Endothelial cell of umbilical vein (primary cell): Measurements from ENCODE around the gene RAB11FIP3.

Source experiments
- CTCF ChIP-seq, 2 donors: IDR thresholded peaks; 1 replicate in 1 of 2; 2 replicates in 1 of 2; pipeline ENCODE4 v1.5.1; 2011; ENCODE audit warnings: low read length in 2 of 2, mild to moderate bottlenecking in 2 of 2, moderate library complexity in 2 of 2, control low read depth in 1 of 2, inconsistent platforms in 1 of 2, low read depth in 1 of 2; ENCODE audit not compliant: insufficient read depth in 1 of 2; ENCODE audit errors: extremely low read depth in 1 of 2
- EZH2 ChIP-seq: IDR thresholded peaks from 2 replicates; pipeline ENCODE4 v1.6.1; 2012; ENCODE audit warnings: borderline replicate concordance, low read depth, mild to moderate bottlenecking, moderate library complexity, low read length, inconsistent platforms; ENCODE audit not compliant: severe bottlenecking
- JUN ChIP-seq: IDR thresholded peaks from 2 replicates; pipeline ENCODE4 v1.6.1; 2011; ENCODE audit warnings: borderline replicate concordance, low read depth; ENCODE audit not compliant: insufficient read length, insufficient read depth
- MYC ChIP-seq: IDR thresholded peaks from one replicate; pipeline ENCODE4 v1.6.1; 2011; ENCODE audit warnings: mild to moderate bottlenecking, low read depth, low read length
- POLR2A ChIP-seq: IDR thresholded peaks from 2 replicates; pipeline ENCODE4 v1.6.1; 2012; ENCODE audit warnings: low read depth, mild to moderate bottlenecking, control low read depth, low read length
- POLR2AphosphoS5 ChIP-seq: IDR thresholded peaks from 2 replicates; pipeline ENCODE4 v1.6.1; 2012; ENCODE audit warnings: low read depth, mild to moderate bottlenecking, control low read depth, low read length, moderate library complexity; ENCODE audit not compliant: insufficient read depth
- TF ChIP-seq, protein P1 (sequence below): IDR thresholded peaks from 2 replicates; pipeline ENCODE4 v1.6.1; 2011; ENCODE audit not compliant: insufficient read depth, insufficient read length

DNA sequence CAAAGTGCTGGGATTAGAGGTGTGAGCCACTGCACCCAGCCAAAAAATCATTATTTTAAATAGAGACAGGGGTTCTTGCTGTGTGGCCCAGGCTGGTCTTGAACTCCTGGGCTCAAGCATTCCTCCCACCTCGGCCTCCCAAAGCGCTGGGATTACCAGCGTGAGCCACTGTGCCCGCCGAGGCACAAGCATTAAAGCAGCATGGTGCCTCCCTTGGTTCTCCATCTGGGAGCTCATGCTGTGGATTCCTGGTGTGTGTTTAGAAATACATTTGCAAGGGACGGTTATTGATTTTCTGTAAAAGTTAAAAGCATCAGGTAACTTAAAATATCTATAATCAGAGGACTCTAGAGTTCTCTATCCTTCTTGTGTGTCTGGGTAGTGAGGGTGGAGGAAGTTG lies 87.4 kb downstream of the RAB11FIP3 start:
- no peak for TF ChIP-seq JUN
- TF ChIP-seq POLR2A, result no peak
- TF ChIP-seq, protein P1, sequence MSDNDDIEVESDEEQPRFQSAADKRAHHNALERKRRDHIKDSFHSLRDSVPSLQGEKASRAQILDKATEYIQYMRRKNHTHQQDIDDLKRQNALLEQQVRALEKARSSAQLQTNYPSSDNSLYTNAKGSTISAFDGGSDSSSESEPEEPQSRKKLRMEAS, result no peak
- TF ChIP-seq EZH2, result no peak
- TF ChIP-seq CTCF (IDR thresholded peaks at IDR 0.05; ENCODE audit: extremely low read depth in 1 of 2, insufficient read depth in 1 of 2, low read depth in 1 of 2, low read length in 2 of 2), result no peak
- no peak for TF ChIP-seq MYC
- TF ChIP-seq POLR2AphosphoS5, result no peak
